Stimulated activated CD4-positive, alpha-beta T cell treated with anti-CD3 and anti-CD28 coated beads, Interleukin-15, amount 100 ng/mL, for 24 hours (primary cell): ENCODE results near the gene SEPTIN8.

Experiments used
- DNase-seq: peaks from one replicate; pipeline ENCODE4 v3.0.0-alpha.2; 2020

Gene SEPTIN8

DNA sequence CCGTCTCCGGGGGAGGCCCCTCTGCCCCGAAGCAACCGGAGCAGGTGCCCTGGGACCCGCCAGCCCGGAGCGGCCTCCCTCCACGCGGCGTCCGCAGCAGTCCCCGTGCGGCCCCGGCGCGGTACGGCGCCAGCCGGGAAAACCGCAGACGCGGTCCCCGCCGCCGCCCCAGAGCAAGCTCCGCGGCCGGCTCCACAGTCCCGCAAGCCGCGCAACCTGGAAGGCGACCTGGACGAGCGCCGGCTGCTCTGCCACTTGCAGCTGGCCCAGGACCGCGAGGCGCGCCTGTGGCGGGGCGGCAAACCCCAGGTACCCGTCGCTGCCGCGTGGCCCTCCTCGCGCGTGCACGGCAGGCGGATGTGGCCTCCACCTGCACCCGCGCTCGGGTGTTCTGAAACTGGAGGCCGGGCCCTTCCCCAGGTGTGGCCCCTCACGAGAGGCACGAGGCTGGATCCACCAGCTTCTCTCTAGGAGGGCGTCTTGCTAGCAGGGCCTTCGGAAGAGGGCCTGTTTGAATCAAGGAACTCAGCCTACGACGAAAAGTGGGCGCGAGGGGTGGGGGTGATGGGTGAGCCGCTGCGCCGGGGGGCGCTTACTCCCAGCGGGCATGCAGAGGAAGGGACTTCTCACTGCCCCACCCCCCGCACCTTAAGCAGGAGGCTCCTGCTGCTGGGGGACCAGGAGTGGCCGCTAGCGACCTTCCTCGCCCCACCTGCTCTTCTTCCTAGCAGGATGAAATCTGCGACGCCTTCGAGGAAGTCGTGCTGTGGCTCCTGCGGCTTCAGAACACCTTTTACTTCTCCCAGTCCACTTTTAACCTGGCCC, 29.2 kb downstream of the SEPTIN8 start:
- DNase-seq, result peak; percentile 60

DNA sequence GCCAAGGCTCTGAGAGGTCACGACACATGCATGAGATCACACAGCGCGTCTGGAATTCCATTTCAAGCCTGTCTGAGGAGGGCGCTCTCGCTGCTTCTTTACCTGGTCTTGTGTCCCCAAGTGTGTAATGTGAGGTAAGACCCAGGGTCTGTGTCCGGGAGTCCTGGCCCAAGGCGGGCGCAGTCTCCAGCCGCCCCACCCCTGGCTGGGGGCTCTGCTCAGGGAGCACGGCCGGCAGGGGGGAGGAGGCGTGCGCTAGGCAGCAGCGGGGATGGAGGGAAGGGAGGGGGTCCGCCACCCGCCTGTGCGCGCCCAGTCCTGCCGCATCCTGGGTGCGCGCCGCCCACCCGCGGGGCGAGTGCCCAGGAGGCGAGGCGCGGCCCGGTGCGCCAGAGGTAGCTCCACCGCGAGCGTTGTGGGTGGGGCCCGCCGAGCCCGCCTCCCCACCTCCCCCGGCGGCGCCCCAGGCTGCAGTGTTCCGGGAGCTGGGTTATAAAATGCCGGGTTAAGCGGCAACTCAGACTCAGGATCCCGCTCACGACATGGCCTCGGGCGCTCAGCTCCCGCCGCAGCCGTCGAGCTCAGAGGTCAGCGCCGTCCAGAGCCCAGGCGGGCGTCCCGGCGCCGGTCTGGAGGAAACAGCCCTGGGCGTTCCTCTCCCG, 30.0 kb downstream of the SEPTIN8 start, which contains the start of gene CCNI2:
Gene CCNI2 (plus strand): TSS at position 473 of the 662 bp plus-strand sequence. CDS start 70 bp downstream, at position 543.
- DNase-seq, result peak; percentile 74

DNA sequence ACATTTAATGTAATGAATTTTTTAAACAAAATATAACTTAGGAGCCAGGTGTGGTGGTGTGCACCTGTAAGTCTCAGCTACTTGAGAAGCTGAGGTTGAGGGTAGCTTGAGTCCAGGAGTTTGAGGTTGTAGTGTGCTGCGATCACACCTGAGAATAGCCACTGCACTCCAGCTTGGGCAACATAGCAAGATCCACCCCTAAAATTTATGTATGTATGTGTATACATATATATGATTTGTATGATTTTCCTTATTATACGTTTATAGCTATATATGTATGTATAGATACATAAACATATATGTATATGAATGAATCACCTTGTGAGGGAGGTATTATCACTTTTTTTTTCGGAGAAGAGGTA, 30.5 kb downstream of the SEPTIN8 start:
- no peak for DNase-seq

DNA sequence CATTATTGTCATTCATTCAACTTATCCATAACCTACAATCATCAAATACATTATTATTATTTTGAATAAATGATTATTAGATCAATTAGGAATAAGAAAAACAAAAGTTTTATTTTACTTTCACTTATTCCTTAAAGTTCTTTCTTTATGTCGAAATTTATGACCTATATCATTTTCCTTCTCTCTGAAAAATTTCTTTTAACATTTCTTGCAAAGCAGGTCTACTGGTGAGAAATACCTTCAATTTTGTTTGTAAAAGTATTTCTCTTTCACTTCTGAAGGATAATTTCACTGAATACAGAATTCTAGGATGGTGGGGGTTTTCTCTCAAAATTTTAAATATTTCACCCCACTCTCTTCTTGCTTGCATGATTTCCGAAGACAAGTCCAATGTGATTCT, 32.4 kb downstream of the SEPTIN8 start:
- no peak for DNase-seq

DNA sequence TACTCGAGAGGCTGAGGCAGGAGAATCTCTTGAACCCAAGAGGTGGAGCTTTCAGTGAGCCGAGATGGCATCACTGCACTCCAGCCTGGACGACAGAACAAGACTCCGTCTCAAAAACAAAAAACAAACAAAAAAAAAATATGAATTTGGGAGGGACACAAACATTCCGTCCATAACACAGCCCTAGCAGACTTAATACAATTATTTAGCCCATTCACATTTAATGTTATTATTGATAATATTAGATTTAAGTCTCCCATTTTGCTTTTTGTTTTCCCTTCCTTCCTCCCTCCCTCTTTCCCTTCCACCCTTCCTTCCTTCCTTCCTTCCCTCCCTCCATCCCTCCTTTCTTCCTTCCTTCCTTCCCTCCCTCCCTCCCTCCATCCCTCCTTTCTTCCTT, 34.4 kb downstream of the SEPTIN8 start:
- no peak for DNase-seq

DNA sequence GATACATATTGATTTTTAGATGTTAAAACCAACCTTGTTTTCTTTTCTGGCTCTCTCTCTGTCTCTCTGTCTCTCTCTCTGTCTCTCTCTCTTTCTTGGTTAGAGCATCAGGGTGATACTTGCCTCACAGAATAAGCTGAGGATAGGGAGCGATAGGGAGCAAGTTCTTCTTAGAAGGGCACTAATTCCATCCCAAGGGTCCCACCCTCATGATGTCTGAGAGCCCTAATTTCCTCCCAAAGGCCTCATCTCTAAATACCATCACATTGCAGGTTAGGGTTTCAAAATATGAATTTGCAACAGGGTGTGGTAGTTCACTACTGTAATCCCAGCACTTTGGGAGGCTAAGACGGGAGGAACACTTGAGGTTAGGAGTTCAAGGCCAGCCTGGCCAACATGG, 34.9 kb downstream of the SEPTIN8 start:
- no peak for DNase-seq

DNA sequence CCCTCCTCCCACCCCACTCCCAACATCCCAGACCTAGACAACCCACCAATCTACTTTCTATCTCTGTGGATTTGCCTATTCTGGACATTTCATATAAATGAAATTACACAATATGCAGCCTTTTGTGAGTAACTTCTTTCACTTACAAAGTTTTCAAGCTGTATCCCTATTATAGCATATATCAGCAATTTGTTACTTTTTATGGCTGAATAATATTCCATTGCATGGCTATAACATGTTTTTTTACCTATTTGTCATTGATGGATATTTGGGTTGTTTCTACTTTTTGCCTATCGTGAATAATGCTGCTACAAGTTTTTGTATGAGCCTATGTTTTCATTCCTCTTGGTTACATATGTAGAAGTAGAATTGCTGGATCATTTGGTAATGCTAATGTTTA, 37.8 kb downstream of the SEPTIN8 start:
- no peak for DNase-seq

DNA sequence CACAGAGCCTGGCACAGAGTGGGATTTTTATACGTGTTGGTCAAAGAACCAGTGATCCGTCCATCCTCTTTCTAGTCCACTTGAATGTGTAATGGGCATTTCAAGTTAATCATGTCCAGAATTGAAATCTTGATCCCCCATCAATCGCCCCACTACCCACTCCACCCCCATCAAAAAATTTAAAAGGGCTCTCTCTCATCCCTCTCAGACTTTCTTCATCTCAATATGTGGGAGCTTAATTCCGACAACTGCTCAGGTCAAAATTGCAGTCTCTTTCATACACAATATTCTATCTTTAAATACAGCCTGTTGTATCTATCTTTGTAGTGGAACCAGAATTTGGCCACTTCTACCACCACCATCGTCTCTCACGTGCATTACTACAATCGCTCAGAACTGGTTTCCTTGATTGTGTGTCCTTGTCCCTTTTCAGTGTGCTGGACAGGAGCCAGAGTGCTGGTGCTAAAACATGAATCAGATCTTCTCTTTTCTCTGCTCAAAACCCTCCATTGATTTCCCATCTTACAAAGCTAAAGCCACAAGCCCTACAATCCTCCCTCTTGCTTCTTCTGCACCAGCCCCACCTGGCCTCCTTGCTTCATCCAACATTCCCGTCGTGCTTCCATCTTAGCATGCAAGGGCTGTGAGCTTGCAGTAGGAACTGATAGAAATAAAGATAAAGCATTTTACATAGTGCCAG, 38.9 kb downstream of the SEPTIN8 start:
- no peak for DNase-seq

DNA sequence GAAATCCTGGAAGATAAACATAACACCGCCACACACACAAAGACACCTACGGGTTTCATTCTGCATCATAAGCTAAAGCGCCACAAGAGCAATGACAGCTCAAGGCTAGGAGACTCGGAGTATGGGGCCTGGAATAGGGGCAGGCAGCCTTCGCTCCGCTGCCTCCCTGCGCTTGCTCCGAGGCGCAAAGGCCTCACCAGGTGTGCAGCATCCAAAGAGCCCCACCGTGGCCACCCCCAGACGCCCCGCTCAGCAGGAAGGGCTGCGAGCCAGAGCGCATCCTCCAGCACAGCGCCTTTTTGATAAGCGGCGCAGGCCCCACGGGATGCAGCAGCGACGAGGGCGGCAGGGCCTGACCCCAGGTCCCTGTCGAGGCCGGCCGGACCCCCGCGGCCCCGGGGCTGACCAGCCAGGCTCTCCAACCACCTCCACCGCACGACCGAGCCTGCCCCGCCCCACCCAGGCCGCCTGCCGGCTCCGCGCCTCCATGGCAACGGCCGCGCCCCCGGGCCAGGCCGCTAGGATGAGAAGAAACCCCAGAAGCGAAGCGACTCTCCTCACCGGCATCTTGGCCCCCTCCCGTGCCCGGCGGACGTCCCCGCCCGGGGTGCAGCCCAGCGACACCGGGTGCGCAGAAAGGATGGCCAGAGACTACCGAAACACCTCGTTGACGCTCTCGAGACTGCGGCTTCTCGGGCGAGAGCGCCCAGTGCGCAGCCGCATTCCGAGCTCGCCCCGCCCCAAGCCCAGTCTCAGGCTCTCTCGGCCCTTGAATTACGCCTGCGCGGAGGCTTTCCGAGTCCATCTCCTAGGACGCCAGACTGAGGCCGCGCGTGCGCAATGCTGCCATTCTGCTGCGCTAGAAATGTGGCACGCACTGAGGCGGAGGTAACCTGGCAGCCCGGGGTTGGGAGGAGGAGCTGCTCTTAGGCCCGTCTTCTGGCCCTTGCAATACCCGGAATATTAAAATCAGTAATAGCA, 39.9 kb downstream of the SEPTIN8 start, which contains the start of gene KIF3A:
Gene KIF3A (minus strand): TSS at position 694 of the 981 bp plus-strand sequence. CDS start 127 bp downstream, at position 567.
- peak; percentile 100 for DNase-seq

DNA sequence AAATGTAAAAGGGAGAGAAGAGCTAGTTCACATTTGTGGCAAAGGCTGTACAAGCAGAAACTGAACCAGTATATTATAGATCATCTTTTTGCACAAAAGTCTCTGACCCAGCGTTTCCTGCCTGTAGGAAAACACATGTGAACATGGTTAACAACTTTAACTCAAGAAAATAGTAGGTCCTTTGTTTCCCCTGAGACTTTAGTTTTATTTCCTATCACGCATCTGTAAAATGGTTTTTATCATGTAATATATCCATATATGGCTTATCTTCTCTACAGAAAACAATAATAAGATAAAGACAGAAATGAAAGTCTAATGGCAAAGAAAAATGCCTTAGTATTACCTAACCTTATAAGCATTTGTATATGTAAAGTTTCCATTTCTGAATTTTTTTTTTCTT, 42.4 kb downstream of the SEPTIN8 start:
- no peak for DNase-seq

DNA sequence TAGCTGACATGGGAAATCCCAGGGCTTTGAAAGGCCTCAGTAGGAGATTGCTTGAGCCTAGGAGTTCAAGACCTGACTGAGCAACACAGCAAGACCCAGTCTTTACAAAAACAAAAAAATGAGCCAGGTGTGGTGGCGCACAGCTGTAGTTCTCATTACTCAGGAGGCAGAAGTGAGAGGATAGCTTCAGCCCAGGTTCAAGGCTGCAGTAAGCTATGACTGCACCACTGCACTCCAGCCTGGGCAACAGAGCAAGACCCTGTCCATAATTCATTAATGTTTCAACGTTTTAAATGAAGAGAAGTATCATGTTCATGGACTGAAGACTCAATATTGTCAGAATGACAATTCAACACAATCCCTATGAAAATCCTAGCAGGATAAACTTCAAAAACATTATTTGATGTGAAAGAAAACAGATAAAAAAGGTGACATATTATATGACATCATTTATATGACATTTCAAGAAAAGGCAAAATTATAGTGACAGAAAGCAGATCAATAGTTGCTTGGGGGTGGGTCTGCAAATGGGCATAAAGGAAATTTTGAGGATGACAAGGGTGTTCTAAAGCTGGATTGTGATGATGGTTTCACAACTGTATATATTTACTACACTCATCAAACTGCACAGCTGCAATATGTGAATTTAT, 43.4 kb downstream of the SEPTIN8 start:
- no peak for DNase-seq

DNA sequence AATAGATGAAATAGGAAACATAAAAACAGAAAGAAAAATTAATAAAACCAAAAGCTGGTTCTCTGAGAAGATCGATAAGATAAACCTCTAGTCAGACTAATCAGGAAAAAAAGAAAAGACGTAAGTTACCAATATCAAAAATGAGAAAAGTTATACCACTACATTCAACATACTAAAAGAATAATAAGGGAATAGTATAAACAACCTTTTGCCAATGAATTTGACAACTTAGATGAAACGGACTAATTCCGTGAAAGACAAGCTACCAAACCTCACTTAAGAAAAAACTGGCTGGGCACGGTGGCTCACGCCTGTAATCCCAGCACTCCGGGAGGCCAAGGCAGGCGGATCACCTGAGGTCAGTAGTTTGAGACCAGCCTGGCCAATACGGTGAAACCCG, 47.1 kb downstream of the SEPTIN8 start:
- DNase-seq, result no peak

DNA sequence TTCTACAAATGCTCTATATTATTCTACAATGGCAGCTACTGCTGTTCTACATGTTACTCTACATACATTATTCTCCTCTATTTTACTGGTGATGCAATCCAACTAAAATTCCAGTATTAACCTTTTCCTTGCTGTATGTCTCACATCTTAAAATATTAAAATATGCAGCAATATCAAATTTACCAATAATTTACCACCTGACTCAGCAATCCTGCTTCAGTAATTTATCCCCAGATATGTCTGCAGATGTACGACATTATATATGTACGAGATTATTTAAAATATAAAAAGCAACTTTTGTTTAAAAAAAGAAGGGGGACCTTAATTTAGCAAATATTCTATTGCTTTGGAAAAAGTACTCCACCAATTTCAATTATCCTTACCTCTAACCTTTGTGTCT, 51.3 kb downstream of the SEPTIN8 start:
- no peak for DNase-seq

DNA sequence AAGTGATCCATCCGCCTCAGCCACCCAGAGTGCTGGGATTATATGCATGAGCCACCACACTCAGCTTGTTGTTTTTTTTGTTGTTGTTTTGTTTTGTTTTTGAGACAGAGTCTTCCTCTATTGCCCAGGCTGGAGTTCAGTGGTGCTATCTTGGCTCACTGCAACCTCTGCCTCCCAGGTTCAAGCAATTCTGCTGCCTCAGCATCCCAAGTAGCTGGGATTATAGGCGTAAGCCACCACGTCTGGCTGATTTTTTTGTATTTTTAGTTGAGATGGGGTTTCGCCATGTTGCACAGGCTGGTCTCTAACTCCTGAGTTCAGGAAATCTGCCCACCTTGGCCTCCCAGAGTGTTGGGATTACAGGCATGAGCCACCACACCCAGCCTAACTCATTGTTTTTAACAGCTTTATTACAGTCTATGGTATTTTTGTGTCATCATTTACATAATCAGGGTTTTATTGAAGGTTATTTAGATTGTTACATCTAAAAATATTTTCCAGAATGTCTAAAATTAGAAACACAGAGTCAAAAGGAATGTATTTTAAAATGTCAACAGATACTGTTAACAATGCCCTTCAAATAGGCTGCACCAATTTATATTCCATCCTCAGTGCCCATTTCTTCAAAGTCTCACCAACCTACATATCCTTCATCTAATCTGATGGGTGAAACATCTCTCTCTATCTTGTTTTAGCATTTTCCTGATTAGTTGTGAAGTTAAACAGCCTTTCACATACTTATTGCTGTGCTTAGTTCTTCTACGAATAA, 58.3 kb downstream of the SEPTIN8 start:
- no peak for DNase-seq

DNA sequence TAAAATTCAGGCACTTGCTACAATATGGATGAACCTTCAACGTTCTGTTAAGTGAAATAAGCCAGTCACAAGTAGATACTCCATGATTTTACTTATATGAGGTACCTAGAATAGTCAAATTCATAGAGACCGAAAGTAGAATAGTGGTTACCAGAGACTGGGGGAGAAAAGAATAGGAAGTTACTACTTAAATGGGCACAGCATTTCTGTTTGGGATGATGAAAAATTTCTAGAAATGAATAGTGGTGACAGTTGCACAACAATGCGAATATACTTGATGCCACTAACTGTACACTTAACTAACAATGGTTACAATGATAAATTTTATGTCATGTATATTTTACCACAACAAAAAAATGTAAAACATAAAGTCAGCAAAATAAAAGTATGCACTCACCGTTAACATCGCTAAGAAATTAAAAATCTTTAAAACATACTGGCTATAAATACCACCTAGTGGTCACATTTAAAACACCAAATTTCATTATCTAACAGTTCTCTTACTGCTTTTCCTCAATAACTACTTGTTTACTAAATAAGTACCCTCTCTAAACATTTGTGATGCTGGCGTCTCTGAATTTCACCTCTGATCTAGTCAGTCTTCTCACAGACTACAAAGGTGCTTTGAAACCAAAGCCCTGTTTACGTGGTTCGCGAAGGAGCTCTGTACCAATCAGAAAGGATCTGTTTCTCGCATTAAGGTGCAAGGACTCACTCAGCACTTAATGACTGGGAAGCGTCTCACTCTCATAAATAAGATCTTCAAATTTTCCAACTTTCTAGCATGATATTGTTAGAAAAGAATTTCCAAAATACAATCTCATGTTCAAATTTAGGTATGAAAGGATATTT, 62.4 kb downstream of the SEPTIN8 start:
- no peak for DNase-seq

DNA sequence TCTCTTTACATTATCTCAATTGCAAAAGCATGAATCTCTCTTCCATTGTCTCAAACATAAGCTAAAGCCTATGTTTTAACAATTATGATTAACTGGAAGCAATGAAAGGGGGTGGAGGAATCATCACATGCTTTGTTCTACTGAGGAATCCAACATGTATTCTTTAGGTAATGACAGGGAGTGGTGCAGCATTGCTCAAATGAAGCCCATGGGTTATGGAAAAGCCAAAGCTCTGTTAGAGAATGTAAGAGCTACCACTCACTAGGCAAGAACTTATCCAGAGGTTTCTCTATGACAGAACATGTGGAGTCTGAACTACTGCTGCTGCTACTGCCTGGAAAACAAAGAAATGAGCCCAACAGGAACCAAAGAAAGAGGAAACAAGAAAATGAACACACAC, 68.4 kb downstream of the SEPTIN8 start:
- no peak for DNase-seq

DNA sequence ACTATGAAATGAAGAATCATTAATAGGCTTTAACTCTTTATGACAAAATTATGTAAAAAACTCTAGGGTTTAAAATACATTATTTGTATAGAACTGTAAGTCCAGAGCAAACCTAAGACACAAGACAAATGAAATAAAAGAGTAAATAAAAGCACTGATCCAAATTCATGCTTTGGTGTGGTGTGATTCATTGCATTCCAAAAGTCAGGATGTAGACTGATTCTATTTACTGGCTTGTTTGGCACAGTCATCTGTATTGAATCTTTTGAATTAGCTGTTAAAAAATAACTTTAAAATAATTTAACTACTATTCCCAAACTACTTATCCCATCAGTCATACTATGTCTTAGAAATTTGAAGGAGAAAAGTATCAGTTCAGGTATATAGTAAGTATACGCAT, 72.2 kb downstream of the SEPTIN8 start:
- no peak for DNase-seq
